GM12891 (cell line): Measurements from ENCODE around the gene COPZ1.

Experiments used
- POLR2A ChIP-seq: IDR thresholded peaks from 2 replicates; pipeline ENCODE4 v1.6.1; 2011; ENCODE audit warnings: low read depth, low read length, control low read depth
- POLR2AphosphoS5 ChIP-seq: IDR thresholded peaks from 2 replicates; pipeline ENCODE4 v1.6.1; 2011; ENCODE audit warnings: low read depth, low read length, control low read depth
- POU2F2 ChIP-seq: IDR thresholded peaks from 2 replicates; pipeline ENCODE4 v1.6.1; 2011; ENCODE audit warnings: low read depth, mild to moderate bottlenecking, control low read depth, low read length, moderate library complexity
- SPI1 ChIP-seq: IDR thresholded peaks from 2 replicates; pipeline ENCODE4 v1.6.1; 2011; ENCODE audit warnings: low read depth, low read length, control low read depth
- TAF1 ChIP-seq: IDR thresholded peaks from 2 replicates; pipeline ENCODE4 v1.6.1; 2011; ENCODE audit warnings: low read depth, low read length, control low read depth

- TF ChIP-seq POLR2A (no peak), POLR2AphosphoS5 (no peak), SPI1 (no peak), TAF1 (no peak), POU2F2 (no peak)
Observed at GRCh38 chr12:54300225-54300731, 24.7 kb upstream of the COPZ1 start.
